GM21390 (cell line): ENCODE results near the gene ASCL2.

Experiments used
- ATAC-seq: cut with Tn5 transposase; IDR thresholded peaks from one replicate; pipeline ENCODE4 v1.9.1; 2021; ENCODE audit not compliant: unreplicated experiment

The ASCL2 gene, protein sequence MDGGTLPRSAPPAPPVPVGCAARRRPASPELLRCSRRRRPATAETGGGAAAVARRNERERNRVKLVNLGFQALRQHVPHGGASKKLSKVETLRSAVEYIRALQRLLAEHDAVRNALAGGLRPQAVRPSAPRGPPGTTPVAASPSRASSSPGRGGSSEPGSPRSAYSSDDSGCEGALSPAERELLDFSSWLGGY

GRCh38 chr11:2270322-2271076, at the start of gene ASCL2:
Gene ASCL2 (minus strand): TSS chr11:2270588. CDS start chr11:2270332, 256 bp downstream.
- no peak for ATAC-seq

DNA sequence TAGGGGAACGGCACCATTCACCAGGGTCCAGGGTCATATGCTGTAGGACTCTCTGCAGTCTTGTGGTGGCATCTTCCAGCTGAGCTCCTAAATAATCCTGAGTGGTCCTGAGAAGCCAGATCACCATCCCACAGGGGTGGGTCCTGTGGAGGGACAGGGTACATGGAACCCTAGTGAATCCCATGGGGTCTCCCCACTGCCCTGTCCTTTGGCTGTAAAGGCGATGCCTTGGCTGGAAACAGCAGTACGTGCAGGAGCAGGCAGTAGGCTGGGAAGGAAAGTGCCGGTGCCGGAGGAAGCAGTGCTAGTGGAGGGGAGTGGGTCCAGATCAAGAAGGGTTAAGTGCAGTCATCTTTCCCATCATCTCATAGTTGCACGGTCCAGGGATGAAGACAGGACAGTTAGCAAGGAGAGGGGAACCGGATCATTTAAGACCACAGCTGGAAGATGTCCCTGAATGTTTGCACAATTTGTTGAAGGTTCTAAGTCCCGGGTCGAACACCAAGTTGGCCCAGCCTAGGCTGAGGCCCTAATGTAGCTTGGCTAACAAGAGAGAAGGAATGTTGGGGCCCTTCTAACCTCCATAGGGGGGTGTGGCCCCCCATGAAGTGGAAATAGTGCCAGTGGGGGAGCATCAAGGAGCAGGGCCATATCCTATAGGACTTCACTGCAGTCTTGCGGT, 49.5 kb upstream of the ASCL2 start:
- no peak for ATAC-seq

- no peak for ATAC-seq
Measured at GRCh38 chr11:2318707-2319106, 48.3 kb upstream of the ASCL2 start.

- ATAC-seq, result no peak
Measured at GRCh38 chr11:2318123-2318522, 47.7 kb upstream of the ASCL2 start.

DNA sequence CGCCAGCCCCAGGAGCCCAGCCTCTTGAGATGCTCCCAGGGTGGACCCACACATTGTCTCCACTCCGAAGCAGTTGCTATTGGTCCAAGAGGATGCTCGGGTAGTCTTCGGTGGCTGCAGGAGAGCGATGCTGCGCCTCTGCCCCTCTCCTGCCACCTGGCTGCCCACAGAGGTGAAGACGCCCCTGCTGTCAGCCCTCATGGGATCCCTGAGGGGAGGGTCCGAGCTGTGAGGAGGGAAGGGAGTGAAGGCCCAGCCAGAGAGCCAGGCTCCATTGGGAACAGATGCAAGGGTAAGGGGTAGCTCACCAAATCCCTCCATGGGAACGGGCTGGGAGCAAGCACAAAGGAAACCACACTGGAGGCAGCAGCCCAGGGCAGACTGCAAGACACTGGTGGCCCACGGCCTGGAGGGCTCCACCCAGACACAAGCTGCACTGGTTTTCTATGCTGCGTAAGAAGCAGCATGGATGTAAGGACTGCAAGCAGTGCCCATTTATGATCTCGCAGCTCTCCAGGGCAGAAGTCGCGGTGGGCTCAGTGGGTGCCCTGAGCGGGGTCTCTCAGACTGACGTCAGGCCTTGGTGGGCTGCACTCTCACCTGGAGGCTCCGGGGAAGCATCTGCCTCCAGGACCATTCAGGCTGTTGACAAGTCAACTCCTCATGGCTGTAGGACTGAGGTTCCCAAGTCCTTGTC, 47.1 kb upstream of the ASCL2 start:
- ATAC-seq, result no peak

- ATAC-seq, result no peak
Measured at GRCh38 chr11:2316963-2317244, 46.5 kb upstream of the ASCL2 start.

DNA sequence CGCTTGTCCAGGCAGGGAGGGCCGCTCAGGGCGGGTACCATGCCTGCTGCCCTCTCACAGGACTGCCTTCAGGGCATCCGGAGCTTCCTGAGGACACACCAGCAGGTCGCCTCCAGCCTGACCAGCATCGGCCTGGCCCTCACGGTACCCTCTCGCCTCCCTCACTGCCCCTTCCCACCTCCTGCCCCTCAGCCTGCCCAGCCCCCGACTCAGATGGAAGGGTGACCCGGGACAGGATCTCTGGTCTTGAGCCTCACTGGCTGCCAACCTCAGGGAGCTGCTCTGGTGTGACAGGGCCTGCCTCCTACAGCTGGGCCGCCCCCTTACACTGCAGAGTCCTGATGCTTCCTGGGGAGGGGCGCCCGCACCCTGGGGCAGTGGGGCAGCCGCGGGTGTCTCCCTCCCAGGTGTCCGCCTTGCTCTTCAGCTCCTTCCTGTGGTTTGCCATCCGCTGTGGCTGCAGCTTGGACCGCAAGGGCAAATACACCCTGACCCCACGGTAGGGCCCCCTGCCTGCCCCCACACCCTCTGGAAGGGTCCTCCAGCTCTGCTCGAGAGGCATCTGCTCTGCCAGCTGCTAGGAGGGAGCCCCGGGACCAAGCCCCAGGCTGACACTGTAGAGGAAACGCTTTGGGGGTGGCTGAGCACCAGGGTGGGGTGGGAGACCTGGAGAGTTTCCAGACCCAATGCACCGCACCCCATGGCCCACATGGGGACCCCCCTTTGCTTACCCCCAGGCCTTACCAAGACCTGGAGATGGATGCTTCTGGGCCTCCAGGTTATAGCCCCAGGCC, 46.0 kb upstream of the ASCL2 start:
- no peak for ATAC-seq

DNA sequence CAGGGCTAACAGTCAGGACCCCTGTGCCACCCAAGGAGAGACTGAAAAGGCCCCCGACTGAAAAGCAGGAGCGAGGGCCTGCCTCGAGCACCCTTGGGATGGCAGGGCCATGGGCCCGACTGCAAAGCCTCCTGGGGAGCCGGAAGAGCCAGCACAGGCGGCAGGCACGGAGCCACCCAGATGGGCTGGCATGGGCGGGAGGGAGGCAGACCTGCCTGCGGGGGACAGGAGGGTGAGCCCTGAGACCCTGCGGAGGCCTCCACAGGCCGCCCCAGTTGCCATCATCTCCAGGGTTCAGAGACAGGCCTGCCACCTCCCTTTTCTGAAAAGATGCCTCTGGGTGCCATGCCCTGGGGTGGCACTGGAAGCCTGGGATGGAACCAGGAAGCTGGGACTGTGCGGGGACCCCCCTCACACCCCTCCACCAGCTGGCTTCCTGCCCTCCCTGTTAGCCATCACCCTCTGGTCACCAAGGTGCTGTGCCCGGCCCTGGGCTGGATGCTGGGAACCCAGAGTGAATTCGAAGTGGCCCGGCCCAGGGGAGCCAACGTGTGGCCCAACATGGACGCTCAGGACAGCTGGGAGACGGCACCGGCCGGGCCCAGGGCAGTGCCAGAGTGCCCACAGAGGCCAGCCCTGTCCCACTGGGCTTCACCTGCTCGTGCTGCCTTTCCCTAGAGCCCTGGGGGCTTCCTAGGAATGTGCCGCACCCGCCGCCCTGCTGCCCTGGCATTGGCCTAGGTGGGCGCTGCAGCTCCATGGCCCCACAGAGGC, 45.2 kb upstream of the ASCL2 start:
- no peak for ATAC-seq

GRCh38 chr11:2314525-2315394, 44.4 kb upstream of the ASCL2 start:
- ATAC-seq, result no peak

DNA sequence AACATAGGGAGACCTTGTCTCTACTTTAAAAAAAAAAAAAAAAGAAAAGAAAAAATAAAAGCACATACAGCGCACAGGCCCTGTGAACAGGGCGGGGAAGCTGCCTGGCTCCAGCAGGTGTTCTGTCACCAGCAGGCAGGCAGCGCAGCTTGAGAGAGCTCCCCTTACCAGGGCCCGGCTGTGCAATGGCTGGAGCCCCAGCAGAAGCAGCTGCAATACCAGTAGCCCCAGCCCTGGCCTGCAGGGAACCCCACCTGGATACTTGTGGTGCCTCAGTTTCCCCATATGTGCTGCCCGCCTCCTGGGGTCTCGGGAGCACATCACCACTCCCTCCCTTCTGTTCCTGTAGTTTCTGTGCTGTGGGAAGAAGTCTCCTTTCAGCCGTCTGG, 43.7 kb upstream of the ASCL2 start:
- ATAC-seq, result no peak

DNA sequence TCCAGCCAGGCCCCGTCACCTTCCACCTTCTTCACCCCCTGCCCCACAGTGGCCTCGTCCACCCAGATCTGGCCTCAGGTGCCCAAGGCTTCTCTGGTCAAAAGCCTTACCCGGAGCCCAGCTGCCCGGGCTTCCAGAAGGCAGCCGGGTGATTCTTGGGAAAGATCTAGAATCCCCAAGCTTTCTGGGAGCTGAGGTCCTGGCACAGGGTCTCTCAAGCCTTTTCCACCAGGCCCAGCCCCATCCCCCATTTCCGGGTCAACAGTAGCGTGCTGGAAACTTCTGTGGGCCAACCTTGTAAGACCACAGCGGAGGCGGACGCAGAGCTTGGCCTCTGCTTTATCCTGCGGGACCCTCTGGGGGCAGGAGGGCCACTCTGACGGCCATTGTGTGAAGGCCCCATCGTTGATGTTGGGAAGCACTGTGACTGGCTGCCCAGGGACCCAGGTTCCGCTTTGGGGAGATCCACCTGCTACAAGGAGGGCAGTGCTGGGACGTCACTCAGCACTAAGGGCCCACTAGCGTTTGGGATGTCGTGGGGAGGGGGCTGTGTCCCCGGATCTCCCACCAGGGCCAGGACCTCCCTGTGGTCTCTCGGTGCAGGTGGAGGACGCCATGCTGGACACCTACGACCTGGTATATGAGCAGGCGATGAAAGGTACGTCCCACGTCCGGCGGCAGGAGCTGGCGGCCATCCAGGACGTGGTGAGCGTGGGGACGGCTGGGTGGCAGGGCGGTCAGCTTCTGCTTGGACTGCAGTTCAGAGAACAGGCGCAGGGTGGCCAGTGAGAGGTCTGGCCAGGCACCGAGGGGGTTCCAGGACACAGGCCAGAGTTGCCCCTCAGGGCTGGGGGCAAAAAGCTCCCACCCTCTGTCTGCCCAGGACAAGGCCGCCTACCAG, 42.9 kb upstream of the ASCL2 start:
- ATAC-seq, result no peak

DNA sequence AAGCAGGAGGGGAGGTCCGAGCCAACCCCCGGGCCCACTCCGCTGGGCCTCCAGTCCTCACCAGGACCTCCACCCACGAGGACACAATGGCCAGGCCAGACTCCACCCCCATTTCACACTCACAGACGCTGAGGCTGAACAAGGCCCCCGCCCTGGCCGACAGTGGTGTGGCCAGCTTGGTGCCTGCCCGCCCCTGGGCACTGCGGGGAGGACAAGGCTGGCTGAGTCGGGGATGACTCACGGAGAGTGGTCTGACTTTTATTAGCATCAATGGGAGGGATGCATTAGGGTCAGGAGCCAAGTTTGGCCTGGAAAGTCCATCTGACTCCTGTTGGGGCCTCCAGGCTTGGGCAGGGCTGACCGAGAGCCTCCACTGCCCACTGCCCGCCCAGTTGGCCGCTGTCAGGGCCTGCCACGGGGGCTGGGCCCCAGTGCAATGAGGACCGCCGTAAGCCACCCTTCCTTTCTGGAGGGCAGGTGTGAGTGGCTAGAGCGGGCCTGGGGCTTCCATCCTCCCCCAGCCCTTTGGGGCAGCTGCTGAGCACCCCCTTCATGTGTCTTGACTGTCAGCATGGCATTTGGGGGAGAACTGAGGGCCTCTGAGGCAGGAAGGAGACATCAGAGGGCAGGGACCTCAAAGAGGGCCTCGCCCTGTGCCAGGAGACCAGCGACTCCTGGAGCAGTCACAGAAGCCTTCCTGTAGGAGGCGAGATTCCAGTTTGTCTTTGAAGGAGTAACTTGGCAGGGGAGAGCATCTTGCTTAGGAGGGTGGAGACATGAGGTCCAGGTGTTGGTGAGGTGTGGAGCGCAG, 42.0 kb upstream of the ASCL2 start:
- no peak for ATAC-seq

- ATAC-seq, result no peak
Measured at GRCh38 chr11:2311353-2312133, 41.2 kb upstream of the ASCL2 start.

GRCh38 chr11:2310786-2311352, 40.5 kb upstream of the ASCL2 start:
- no peak for ATAC-seq

GRCh38 chr11:2310073-2310785, 39.8 kb upstream of the ASCL2 start:
- ATAC-seq, result no peak
